ENCODE results near the gene PSMD6.
A peak's percentile ranks its signal among the peaks of the same experiment; 100 is the strongest.

PSMD6 gene

DNA sequence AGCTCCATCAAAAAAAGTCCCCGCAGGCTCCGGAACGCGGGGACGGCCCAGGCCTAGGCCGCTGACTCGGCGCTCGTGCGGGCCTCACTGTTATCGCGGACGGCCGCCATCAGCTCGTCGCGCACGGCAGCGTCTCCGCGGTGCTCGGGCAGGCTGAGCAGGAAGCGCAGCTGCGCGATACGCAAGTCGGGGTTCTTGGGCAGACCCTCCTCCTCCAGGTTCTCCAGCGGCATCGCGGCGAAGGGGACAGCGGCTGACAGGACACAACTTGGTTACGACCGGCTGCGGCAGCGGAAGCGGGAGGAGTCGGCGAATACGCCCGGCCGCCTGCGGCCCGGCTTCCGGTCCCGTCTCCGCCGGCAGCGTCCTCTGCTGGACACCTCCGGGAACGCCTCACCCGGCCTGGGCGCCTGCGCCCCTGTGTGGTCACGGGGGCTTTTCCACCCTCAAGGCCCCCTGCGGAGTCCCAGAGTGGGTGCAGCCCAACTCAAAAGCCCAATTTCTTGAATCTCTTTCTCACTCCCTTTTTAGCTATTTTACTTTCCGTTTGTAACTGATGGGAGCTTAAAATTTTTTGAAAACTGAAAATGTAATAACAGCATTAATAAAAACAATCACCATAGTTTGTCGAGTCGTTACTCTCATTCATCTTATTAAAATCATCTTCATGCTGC lies at the start of gene PSMD6:
Gene PSMD6, minus strand, starts transcription at position 308 of the 674 bp plus-strand sequence. Its CDS starts 75 bp downstream, at position 233.
- DNase-seq = peak; percentile 85 to 98 (median 88)

GRCh38 chr3:64072126-64072525 lies 48.8 kb upstream of the PSMD6 start:
- DNase-seq = no peak

More for the DNA sequence above, at the start of gene PSMD6:
- intact Hi-C loops (cut with DNase I) = no loop called here

DNA sequence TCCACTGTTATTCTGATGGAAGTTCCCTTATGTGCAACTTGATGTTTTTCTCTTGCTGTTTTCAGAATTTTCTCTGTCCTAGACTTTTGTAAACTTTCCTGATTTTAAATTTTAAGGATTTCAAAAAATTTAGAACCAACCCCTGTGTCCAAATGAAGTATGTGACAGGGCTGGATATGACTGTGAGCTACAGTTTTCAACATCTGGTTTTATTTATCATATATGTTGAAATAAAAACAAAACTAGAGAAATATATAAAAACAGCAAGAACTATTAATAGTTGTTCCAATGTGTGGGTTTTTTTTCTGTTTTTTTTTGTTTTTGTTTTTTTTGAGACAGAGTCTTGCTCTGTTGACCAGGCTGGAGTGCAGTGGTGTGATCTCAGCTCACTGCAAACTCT lies 47.4 kb upstream of the PSMD6 start:
- DNase-seq = no peak
- intact Hi-C loops (cut with DNase I) = no loop called here

More at GRCh38 chr3:64072126-64072525, 48.8 kb upstream of the PSMD6 start:
- intact Hi-C loops (cut with DNase I) = no loop called here

DNA sequence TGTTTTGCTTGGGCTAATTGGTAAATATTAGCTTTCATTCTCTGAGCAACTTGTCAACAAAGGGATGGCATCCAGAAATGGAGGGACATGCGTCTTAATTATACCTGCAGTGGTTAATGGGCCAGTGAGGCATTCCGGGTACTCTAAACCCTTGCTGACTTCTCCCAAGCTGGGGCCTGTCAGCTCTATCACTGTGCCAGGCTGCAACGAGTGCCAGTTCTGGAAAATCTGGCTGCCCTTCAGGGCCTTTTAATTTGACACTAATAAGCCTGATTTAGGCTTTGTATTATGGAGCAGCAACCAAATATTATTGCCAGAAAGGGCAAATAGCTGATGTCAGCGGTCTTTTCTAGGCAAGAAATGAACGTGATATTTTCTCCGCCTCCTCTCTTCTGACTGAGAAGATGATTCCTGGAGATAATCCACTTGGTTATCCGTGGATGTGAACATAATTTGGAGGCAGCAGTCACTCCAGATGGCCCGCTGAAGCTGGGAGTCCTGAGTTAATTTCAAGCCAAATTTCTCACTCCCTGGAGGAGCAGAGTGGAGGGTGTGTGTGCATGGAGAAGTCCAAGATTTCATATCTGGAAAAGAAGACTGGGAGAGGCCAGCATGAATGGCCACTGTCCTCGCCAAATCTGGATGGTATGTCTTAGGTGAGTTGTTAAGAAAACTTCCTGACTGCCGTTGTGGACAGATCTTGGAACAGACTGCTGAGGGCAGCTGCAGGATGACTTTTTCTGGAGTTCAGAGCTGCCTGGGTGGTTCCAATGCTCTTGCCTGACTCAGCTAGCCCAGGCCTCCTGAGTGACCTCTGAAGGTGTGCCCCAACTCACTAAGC lies 44.4 kb upstream of the PSMD6 start:
- DNase-seq = peak in 5 of 10 donors; percentile 27 to 81 (median 42)
- intact Hi-C loops (cut with DNase I) = no loop called here

- intact Hi-C loops (cut with DNase I) = no loop called here
- no peak for DNase-seq
These were observed 41.5 kb upstream of the PSMD6 start for GRCh38 chr3:64064804-64065203.

DNA sequence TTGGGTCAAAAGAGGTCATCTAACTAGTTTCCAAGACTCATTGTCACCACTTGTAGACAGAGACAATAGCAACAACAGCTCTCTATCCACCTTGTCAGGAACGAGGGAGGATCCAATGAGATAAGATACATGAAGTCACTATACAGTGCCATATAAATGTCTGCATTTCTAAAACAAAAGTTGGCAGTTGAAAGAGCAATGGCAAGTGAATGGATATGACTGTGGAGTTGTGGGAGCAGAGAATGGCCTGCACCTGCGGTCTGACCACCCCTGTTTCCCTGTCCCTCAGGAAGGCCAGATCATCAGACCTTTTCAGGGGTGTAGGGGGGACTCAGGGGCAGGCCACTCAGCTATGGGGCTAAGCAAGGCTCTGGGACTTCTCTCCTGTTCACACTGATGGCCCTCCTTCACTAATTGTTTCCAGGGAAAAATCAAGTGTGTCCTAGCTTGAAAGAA lies 40.7 kb upstream of the PSMD6 start:
- DNase-seq = no peak
- intact Hi-C loops (cut with DNase I) = no loop called here

GRCh38 chr3:64063207-64063982 lies 40.1 kb upstream of the PSMD6 start:
- intact Hi-C loops (cut with DNase I) = no loop called here

GRCh38 chr3:64061628-64062027 lies 38.3 kb upstream of the PSMD6 start:
- intact Hi-C loops (cut with DNase I) = no loop called here
- no peak for DNase-seq

More at GRCh38 chr3:64063207-64063982, 40.1 kb upstream of the PSMD6 start:
- DNase-seq = no peak

- intact Hi-C loops (cut with DNase I) = no loop called here
- no peak for DNase-seq
These were observed 36.3 kb upstream of the PSMD6 start for GRCh38 chr3:64059484-64060175.

DNA sequence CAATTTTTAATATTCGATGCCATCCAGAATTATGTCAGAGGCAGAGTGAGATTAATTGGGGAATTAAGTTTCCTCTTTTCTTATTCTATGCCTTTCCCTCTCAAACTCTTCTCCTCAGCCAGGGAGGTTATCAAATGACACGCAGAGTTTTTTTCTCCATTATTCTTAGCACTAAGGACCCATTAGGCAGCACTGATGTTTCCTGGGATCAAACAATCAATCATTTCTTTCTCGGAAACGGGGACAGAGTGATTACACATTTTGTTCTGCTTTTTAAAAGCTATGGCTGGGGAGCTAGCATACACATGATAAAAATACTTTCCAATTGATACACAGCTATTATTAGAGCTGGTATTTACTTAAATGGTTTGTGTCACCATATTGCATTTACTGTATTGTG lies 35.3 kb upstream of the PSMD6 start:
- intact Hi-C loops (cut with DNase I) = no loop called here
- DNase-seq = no peak

DNA sequence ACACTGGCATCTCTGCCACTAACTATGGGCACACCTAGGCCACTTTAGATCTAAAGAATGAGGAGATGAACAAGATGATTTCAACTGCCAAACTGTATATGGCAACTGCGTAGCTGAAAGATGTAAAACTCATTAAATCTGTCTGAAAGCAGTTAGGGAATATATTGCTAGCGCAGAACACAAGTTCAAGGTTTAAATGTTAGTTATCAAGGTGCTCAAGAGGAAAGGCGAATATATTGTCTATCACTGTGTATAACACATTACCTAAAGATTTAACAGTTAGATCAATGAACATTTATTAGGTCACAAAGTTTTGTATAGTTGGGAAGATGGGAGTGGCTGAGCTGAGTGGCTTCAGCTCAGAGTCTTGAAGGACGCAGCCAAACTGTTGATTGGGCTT lies 33.9 kb upstream of the PSMD6 start:
- DNase-seq = no peak
- intact Hi-C loops (cut with DNase I) = no loop called here

- DNase-seq = no peak
- intact Hi-C loops (cut with DNase I) = no loop called here
These were observed 33.4 kb upstream of the PSMD6 start for GRCh38 chr3:64056606-64057180.

GRCh38 chr3:64055076-64055475 lies 31.8 kb upstream of the PSMD6 start:
- no peak for DNase-seq
- intact Hi-C loops (cut with DNase I) = no loop called here

DNA sequence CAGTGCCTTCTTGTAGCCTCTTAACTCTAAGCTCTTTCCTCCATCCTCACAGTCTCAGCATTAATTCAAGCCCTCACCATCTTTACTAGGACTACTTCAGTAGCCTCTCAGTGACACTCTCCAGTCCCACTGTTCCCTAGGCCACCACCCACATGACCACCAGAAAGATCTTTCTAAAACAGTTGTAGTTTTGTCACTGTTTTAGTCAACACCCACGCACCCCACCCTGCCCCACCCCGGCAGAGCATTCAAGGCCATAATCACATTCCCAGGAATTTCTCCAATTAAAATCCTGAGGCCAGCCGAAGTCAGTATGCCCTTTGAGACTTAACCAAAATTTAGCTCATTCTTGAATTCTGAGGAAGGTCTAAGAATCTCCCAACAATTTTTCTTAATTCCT lies 31.2 kb upstream of the PSMD6 start:
- intact Hi-C loops (cut with DNase I) = no loop called here
- DNase-seq = no peak

DNA sequence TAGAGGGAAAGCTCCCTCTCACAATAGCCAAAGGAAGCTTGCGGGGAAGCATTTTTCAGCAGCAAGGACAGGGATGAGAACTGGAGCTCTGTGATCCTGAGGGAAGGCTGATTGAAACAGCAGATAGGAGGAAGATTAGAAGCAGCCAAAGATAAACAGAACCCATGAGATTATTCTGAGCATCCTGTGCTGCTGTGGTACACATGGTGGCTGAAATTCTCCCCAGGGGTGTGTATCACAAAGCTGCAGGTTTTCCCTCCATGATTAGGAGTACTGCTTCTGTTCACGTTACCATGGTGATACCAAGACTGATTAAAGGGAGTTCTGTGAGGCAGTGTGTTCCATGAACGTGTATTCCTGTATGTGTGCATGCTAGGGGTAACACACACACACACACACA lies 30.3 kb upstream of the PSMD6 start:
- intact Hi-C loops (cut with DNase I) = no loop called here
- no peak for DNase-seq

GRCh38 chr3:64053117-64053516 lies 29.8 kb upstream of the PSMD6 start:
- DNase-seq = no peak
- intact Hi-C loops (cut with DNase I) = no loop called here

DNA sequence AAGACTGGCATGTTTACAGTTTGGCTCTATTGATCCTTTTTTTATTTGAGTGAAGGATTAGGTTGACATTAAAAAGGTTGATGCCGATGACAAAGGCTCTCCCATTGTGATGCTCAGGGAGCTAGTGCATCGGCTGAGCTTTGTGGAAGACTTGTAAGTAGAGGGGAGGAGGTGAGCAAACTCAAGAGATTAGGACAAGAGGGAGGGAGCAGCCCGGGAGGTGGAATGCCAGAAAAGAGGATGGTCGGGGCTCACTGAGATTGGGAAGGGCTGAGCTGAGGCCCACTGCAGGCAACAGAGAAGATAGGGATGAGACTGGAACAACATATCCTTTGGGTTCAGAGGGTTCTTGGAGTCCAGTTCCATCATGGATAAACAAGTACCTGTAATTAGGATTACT lies 26.5 kb upstream of the PSMD6 start:
- DNase-seq = no peak
- intact Hi-C loops (cut with DNase I) = no loop called here

DNA sequence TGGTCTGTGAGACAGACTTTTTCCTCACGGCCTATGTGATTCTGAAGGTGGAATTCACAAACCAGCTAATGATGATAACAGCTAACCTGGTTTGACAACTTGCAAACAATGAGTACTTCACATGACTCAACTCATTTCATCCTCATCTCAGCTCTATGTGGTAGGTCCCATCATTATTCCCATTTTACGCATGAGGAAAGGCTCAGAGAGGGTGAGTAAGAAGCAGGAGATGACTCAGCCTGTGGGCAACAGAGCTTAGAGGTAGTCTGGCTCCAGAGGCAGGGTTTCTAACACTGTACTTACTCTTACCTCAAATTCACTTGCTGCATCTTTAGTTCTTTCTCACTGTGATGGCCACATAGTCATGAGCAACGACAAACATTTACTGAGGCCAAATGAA lies 25.8 kb upstream of the PSMD6 start:
- intact Hi-C loops (cut with DNase I) = no loop called here
- DNase-seq = no peak

DNA sequence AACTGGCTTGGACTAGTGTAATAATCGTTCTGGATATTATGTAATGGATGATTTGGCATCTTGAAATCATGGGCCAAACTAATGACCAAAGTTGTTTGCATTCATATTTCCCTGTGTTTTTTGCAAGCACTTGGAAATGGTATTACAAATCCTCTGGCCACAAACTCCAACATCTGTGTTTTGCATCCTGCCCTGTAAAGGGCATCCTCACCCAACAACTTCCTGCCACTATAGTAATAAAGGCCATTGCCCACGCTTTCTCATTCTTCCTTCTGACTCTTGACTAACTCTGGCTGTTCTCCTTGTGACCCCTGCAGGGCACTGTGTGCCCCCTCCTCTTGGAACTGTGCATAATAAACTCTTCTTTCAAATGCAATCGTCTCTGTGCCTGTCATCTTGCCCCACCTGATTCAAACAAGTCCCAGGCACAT lies 25.4 kb upstream of the PSMD6 start:
- intact Hi-C loops (cut with DNase I) = no loop called here
- DNase-seq = no peak

DNA sequence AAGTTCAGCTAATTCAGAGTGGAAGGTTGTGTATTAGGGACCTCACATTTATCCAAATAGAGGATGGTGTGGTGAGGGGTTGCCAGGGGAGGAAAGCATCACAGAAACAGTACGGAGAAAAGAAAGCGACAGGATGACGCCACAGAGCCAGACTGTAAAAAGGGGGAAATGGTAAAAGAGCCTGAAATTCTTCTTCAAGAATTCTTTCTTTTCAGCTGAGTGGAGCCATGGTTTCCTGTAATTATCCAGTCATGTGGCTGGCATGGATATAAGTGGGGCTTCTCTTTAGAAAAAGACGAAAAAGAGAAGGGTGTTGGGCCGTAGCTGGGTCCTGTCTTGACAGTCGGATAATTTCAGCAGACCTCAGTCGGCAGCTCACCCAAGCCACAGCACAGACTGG lies 24.5 kb upstream of the PSMD6 start:
- intact Hi-C loops (cut with DNase I) = no loop called here
- DNase-seq = no peak

All from posterior cingulate gyrus (tissue), 11 donors.